Measurements from ENCODE around the gene BCAS3.

BCAS3 gene

GRCh38 chr17:60851181-60851580 is 173.5 kb downstream of the BCAS3 start:
- no peak for ATAC-seq
- TF ChIP-seq ZNF565 (CRISPR knock-in tag; conservative IDR thresholded peaks at IDR 0.05; ENCODE audit: low read depth) (no peak), POU6F1 (CRISPR knock-in tag; IDR thresholded peaks at IDR 0.05; ENCODE audit: borderline replicate concordance, low read depth) (no peak), CREB5 (CRISPR knock-in tag; IDR thresholded peaks at IDR 0.05; ENCODE audit: low read depth) (no peak), ARNTL (CRISPR knock-in tag; IDR thresholded peaks at IDR 0.05; ENCODE audit: borderline replicate concordance, low read depth) (no peak), ZFP3 (CRISPR knock-in tag; IDR thresholded peaks at IDR 0.05) (no peak)

GRCh38 chr17:60857556-60858080 is 180.0 kb downstream of the BCAS3 start:
- no peak for TF ChIP-seq TCF4 (CRISPR knock-in tag; IDR thresholded peaks at IDR 0.05; ENCODE audit: borderline replicate concordance)
- no peak for TF ChIP-seq ZC3H10 (CRISPR knock-in tag; IDR thresholded peaks at IDR 0.05)
- TF ChIP-seq POU6F1 (CRISPR knock-in tag; IDR thresholded peaks at IDR 0.05; ENCODE audit: borderline replicate concordance, low read depth), result no peak
- TF ChIP-seq BACH2 (CRISPR knock-in tag; IDR thresholded peaks at IDR 0.05; ENCODE audit: borderline replicate concordance), result no peak
- no peak for TF ChIP-seq SNAI2 (CRISPR knock-in tag; IDR thresholded peaks at IDR 0.05)
- no peak for TF ChIP-seq PPARA (CRISPR knock-in tag; IDR thresholded peaks at IDR 0.05; ENCODE audit: borderline replicate concordance)
- TF ChIP-seq ZFP30 (CRISPR knock-in tag; IDR thresholded peaks at IDR 0.05), result no peak
- no peak for ATAC-seq

GRCh38 chr17:60862482-60862881 is 184.8 kb downstream of the BCAS3 start:
- ATAC-seq, result no peak
- TF ChIP-seq ZNF565 (CRISPR knock-in tag; conservative IDR thresholded peaks at IDR 0.05; ENCODE audit: low read depth) (no peak), GLIS3 (CRISPR knock-in tag; IDR thresholded peaks at IDR 0.05) (no peak), ZNF8 (CRISPR knock-in tag; IDR thresholded peaks at IDR 0.05) (no peak), CSDC2 (CRISPR knock-in tag; IDR thresholded peaks at IDR 0.05) (no peak), TCF4 (CRISPR knock-in tag; IDR thresholded peaks at IDR 0.05; ENCODE audit: borderline replicate concordance) (no peak), ARNTL (CRISPR knock-in tag; IDR thresholded peaks at IDR 0.05; ENCODE audit: borderline replicate concordance, low read depth) (no peak), ISL1 (CRISPR knock-in tag; IDR thresholded peaks at IDR 0.05) (no peak), PATZ1 (CRISPR knock-in tag; IDR thresholded peaks at IDR 0.05; ENCODE audit: borderline replicate concordance) (no peak), RARB (CRISPR knock-in tag; IDR thresholded peaks at IDR 0.05) (no peak), BACH2 (CRISPR knock-in tag; IDR thresholded peaks at IDR 0.05; ENCODE audit: borderline replicate concordance) (no peak), CSRNP3 (CRISPR knock-in tag; IDR thresholded peaks at IDR 0.05) (no peak), ZNF70 (CRISPR knock-in tag; IDR thresholded peaks at IDR 0.05) (no peak), POU6F1 (CRISPR knock-in tag; IDR thresholded peaks at IDR 0.05; ENCODE audit: borderline replicate concordance, low read depth) (no peak), SNAI2 (CRISPR knock-in tag; IDR thresholded peaks at IDR 0.05) (no peak), ZFP30 (CRISPR knock-in tag; IDR thresholded peaks at IDR 0.05) (no peak), TSHZ2 (CRISPR knock-in tag; IDR thresholded peaks at IDR 0.05) (no peak), ZFP3 (CRISPR knock-in tag; IDR thresholded peaks at IDR 0.05) (no peak)
